Gastroesophageal sphincter (tissue), 4 donors: Measurements from ENCODE around the gene NKD1. TPM values are rescaled to one million over a fixed set of nuclear protein-coding genes. Genes with fewer than 3 reads are reported as not detected.
A peak's percentile ranks its signal among the peaks of the same experiment; 100 is the strongest.

ENCODE experiments used
- ATAC-seq: fragments of 150-250 bp; one replicate; pipeline ENCODE4 v1.9.1; 2016; ENCODE audit warnings: mild to moderate bottlenecking, moderate library complexity
- H3K27ac ChIP-seq, 4 donors: fragments of 200-600 bp; sonication (generic) in 3 of 4; 1 replicate in 3 of 4; 2 replicates in 1 of 4; pipeline ENCODE4 v1.5.1; 2016 to 2019
- H3K27me3 ChIP-seq: fragments of 200-600 bp; sonication (generic); one replicate; pipeline ENCODE4 v1.5.1; 2019
- H3K36me3 ChIP-seq, 2 donors: fragments of 200-600 bp; sonication (generic); one replicate each; pipeline ENCODE4 v1.5.1; 2019; ENCODE audit warnings: control low read depth in 1 of 2
- H3K4me1 ChIP-seq, 3 donors: fragments of 200-600 bp; sonication (generic); 1 replicate in 2 of 3; 2 replicates in 1 of 3; pipeline ENCODE4 v1.5.1; 2016 to 2019; ENCODE audit warnings: control low read depth in 2 of 3
- H3K4me3 ChIP-seq, 2 donors: fragments of 200-600 bp; sonication (generic); one replicate each; pipeline ENCODE4 v1.5.1; 2019; ENCODE audit warnings: mild to moderate bottlenecking in 1 of 2, moderate library complexity in 1 of 2
- H3K9me3 ChIP-seq, 3 donors: fragments of 200-600 bp; sonication (generic); one replicate each; pipeline ENCODE4 v1.5.1; 2017 to 2019; ENCODE audit warnings: control low read depth in 2 of 3
- CTCF ChIP-seq, 4 experiments: fragments of 200-600 bp in 2 of 4; fragments of 450-650 bp in 2 of 4; sonication (generic) in 1 of 4; IDR thresholded peaks; one replicate each; pipeline ENCODE4 v1.5.1; 2017 to 2019; ENCODE audit warnings: antibody characterized with exemption in 4 of 4, mild to moderate bottlenecking in 2 of 4, moderate library complexity in 2 of 4
- EP300 ChIP-seq: sonication (generic); formaldehyde crosslinking; IDR thresholded peaks from one replicate; pipeline ENCODE4 v1.6.1; 2017; ENCODE audit warnings: antibody characterized with exemption, mild to moderate bottlenecking
- POLR2A ChIP-seq, 2 donors: fragments of 450-650 bp; IDR thresholded peaks; one replicate each; pipeline ENCODE4 v1.6.1; 2017; ENCODE audit warnings: antibody characterized with exemption in 2 of 2, mild to moderate bottlenecking in 2 of 2, moderate library complexity in 1 of 2
- POLR2AphosphoS5 ChIP-seq: sonication (generic); formaldehyde crosslinking; IDR thresholded peaks from one replicate; pipeline ENCODE4 v1.6.1; 2017; ENCODE audit warnings: antibody characterized with exemption
- WGBS, 2 donors: methylation state at CpG; one replicate each; pipeline ENCODE4 v1.1.5; 2018; ENCODE audit warnings: low coverage in 1 of 2; 5-methylcytosine and 5-hydroxymethylcytosine counted together
- total RNA-seq, 4 donors: library from RNA; depleted of rRNA; stranded (reverse); fragments of >200 nt; gene quantifications; one replicate each; pipeline ENCODE4 v1.1.0, GENCODE V29; 2016

Gene NKD1
- total RNA-seq, 4 donors from 2014 or later = 27.7 to 69.2 (median 48.7) TPM

GRCh38 chr16:50664270-50664669 lies 116.1 kb downstream of the NKD1 start:
- Histone ChIP-seq H3K27ac (no peak overlapping the region), H3K27me3 (no peaks in the 10 kb centered on the region), H3K36me3 (no peaks in the 10 kb centered on the region), H3K9me3 (no peaks in the 10 kb centered on the region), H3K4me1 (peaks cover 0 to 30% (median 5%) of the 10 kb centered on the region in 3 donors), H3K4me3 (no peak overlapping the region)
- no peak for ATAC-seq
- no peak for TF ChIP-seq EP300
- 82 to 96% methylated on average over 3 to 5 of the region's 5 CpGs for WGBS, 2 donors

- ATAC-seq = peak; percentile 86
- H3K27me3 ChIP-seq = no peaks in the 10 kb centered on the region
- no peaks in the 10 kb centered on the region for H3K36me3 ChIP-seq
- H3K4me1 ChIP-seq = peaks cover 0 to 35% (median 5%) of the 10 kb centered on the region in 3 donors
- H3K4me3 ChIP-seq = peak overlapping the region; percentile 52 to 55
- no peaks in the 10 kb centered on the region for H3K9me3 ChIP-seq
- 11 to 15% methylated on average over 18 to 22 of the region's 40 CpGs for WGBS, 2 donors
- peak overlapping the region; percentile 15 to 84 (median 76) for H3K27ac ChIP-seq
- TF ChIP-seq CTCF (IDR thresholded peaks at IDR 0.05) (peak in 3 of 4 experiments; percentile 93), POLR2A (IDR thresholded peaks at IDR 0.05) (no peak), POLR2AphosphoS5 (peak; percentile 25), EP300 (no peak)
Measured at GRCh38 chr16:50665128-50665878, 117.1 kb downstream of the NKD1 start.

DNA sequence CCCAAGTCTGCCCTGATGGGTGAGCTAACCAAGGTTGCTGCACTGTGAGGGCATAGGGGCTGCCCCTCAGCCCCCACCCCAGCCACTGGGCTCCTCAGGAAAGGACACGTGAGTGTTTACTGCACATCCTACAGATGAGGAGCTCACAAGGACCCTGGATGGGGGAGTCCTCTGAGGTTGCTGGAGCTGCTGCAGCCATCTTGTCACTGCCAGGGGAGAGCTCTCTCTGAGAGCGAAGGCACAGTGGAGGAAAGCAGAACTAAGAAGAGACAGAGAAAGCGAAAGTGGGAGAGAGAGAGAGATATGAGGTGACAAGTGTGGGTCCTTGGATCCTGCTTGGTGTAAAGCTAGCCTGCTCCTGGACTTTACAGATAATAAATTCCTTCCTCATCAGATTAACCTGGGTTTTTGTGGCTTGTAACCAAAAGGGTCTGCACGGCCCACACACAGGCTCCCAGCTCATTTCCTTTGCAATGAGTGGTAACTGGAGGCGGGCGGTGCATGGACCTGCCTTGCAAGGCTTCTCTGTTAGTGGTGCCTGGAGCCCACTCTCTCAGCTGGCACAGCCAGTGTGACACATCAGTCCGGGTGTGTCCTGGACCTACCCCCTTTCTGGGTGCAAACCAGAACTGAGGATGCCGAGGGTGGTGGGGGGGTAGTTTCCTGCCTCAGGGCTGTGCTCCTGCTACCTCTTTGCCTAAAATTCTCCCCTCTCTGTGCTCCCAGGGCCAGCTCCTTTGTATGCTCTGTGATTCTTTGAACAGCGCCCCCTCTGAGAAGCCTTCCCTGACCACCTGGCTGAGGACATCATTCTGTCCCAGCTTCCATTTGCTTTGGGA lies 118.7 kb downstream of the NKD1 start:
- Histone ChIP-seq H3K4me1 (peaks cover 0 to 35% (median 5%) of the 10 kb centered on the region in 3 donors), H3K27ac (no peak overlapping the region), H3K36me3 (peaks cover 0 to 5% of the 10 kb centered on the region in 2 donors), H3K9me3 (peaks cover 0 to 5% (median 0%) of the 10 kb centered on the region in 3 donors), H3K27me3 (no peaks in the 10 kb centered on the region), H3K4me3 (no peak overlapping the region)
- WGBS, 2 donors = 86 to 100% methylated on average over 1 to 5 of the region's 9 CpGs
- TF ChIP-seq CTCF (IDR thresholded peaks at IDR 0.05) (no peak), EP300 (no peak), POLR2A (IDR thresholded peaks at IDR 0.05) (no peak), POLR2AphosphoS5 (no peak)
- ATAC-seq = no peak

DNA sequence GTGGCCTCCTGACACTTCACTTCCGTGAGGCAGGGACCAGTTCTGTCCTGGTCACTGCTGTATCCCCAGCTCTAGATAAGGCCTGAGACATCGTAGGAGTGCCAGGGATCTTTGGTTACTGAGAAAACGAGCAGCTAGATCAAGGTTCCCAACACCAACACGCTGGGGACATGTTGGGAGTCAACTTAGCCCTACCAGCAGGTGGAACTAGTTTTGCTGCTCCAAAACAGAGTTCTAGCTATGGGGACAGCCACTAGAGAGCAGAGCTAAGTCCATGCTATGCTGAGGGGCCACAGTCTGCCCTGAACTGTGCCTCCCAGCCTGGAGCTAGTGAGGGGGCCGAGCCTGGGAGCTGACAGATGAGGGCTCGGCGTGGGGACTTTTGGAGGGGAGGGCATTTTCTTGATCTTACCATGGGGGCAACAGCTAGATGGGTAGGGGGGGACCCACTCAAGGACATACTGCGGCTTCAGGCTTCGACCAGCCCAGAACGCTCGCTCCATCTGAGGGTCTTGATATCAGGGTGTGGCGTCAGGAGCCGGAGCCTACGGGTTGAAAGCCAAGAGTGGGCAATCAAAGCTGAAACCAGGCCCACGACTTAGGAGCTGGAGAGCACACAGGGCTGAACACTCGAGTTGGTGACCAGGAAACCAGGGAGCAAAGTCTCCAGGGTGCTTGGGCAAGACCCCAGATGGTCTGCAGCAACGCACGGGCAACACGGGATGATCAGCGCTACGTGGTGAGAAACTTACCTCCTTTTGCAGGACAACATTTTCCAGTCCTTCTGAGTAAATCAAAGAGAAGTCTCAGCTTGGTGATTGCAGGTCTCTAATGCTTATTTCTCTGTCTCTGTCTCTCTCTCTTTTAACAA lies 119.5 kb downstream of the NKD1 start:
- ATAC-seq = no peak
- peaks cover 0 to 9% of the 10 kb centered on the region in 2 donors for H3K36me3 ChIP-seq
- H3K9me3 ChIP-seq = peaks cover 0 to 14% (median 0%) of the 10 kb centered on the region in 3 donors
- 80 to 88% methylated on average over 1 to 8 of the region's 21 CpGs for WGBS, 2 donors
- H3K27me3 ChIP-seq = no peaks in the 10 kb centered on the region
- no peak for TF ChIP-seq EP300
- TF ChIP-seq POLR2A (IDR thresholded peaks at IDR 0.05) = no peak
- TF ChIP-seq CTCF (IDR thresholded peaks at IDR 0.05) = no peak
- no peak for TF ChIP-seq POLR2AphosphoS5
- H3K4me3 ChIP-seq = no peak overlapping the region
- H3K4me1 ChIP-seq = peaks cover 0 to 35% (median 5%) of the 10 kb centered on the region in 3 donors
- H3K27ac ChIP-seq = peak overlapping the region in 3 of 4 donors; percentile 21 to 60 (median 56)
